SJCRH30 (cell line): ENCODE results near the gene MARK2. TPM values are rescaled to one million over a fixed set of nuclear protein-coding genes. Genes with fewer than 3 reads are reported as not detected.

Experiments
- DNase-seq, 2 experiments: peaks; one replicate each; pipeline ENCODE4 v3.0.0-alpha.2; 2015 to 2020
- H3K27ac ChIP-seq: fragments of 250-450 bp; sonication (Bioruptor Pico); 2 replicates; pipeline ENCODE4 v1.5.1; 2020; ENCODE audit warnings: mild to moderate bottlenecking, moderate library complexity
- H3K27me3 ChIP-seq: fragments of 250-450 bp; sonication (Bioruptor Pico); 2 replicates; pipeline ENCODE4 v1.5.1; 2020; ENCODE audit warnings: mild to moderate bottlenecking, moderate library complexity
- H3K36me3 ChIP-seq: fragments of 250-450 bp; sonication (Bioruptor Pico); 2 replicates; pipeline ENCODE4 v1.5.1; 2020; ENCODE audit warnings: mild to moderate bottlenecking, moderate library complexity
- H3K4me1 ChIP-seq: fragments of 250-450 bp; sonication (Bioruptor Pico); 2 replicates; pipeline ENCODE4 v1.5.1; 2020; ENCODE audit warnings: mild to moderate bottlenecking, moderate library complexity
- H3K4me3 ChIP-seq: fragments of 250-450 bp; sonication (Bioruptor Pico); 2 replicates; pipeline ENCODE4 v1.5.1; 2020; ENCODE audit warnings: mild to moderate bottlenecking, moderate library complexity
- H3K9me3 ChIP-seq: fragments of 250-450 bp; sonication (Bioruptor Pico); replicated peaks from 2 replicates; pipeline ENCODE4 v1.5.1; 2020; ENCODE audit warnings: mild to moderate bottlenecking, moderate library complexity
- total RNA-seq: library from RNA; depleted of rRNA; stranded (reverse); fragments of >200 nt; shearing (Covaris generic); gene quantifications from 2 replicates; pipeline ENCODE4 v1.2.3, GENCODE V29; 2014

The MARK2 gene
- total RNA-seq, 1 experiment from 2014 or later = 23.4 TPM

DNA sequence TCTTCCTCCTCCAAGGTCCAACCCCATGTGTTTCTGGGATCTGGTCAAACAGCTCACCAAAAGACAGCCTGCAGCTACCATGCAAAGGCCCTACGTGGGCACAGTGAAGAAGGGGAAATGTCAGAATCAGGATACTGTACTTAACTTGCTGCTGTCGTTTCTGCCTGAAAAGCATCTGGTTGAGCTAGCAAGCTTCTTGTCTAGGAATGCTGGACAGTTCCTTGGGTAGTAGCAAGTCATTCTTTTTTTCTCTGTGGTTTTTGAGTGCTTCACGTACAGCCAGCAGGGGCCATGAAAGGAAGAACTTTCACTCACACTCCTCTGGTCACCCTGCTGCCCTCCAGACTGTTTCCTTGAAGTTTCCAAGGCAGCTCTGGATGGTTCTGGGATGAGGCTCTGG is 53.3 kb downstream of the MARK2 start:
- H3K27ac ChIP-seq = no peak overlapping the region
- no peak overlapping the region for H3K4me3 ChIP-seq
- H3K4me1 ChIP-seq = no peaks in the 10 kb centered on the region
- H3K9me3 ChIP-seq = no peaks in the 10 kb centered on the region
- DNase-seq = no peak
- peaks cover 11% of the 10 kb centered on the region for H3K36me3 ChIP-seq
- H3K27me3 ChIP-seq = no peaks in the 10 kb centered on the region

DNA sequence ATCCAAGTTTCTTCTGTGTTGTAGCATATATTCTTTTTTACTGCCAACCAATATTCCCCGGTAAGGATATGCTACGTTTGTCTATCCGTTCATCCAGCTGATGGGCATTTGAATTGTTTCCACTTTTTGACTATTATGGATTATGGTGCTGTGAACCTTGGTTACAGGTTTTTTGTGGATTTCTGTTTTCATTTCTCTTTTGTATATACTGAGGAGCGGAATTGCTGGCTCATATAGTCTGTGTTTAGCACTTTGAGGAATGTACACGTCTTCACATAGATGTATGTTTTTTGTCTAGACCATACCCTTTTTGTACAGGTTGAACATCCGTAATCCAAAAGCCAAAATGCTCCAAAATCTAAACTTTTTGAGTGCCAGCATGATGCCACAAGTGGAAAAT is 54.4 kb downstream of the MARK2 start:
- Histone ChIP-seq H3K27ac (no peak overlapping the region), H3K4me3 (no peak overlapping the region), H3K27me3 (no peaks in the 10 kb centered on the region), H3K36me3 (peaks cover 16% of the 10 kb centered on the region), H3K4me1 (no peaks in the 10 kb centered on the region), H3K9me3 (no peaks in the 10 kb centered on the region)
- no peak for DNase-seq

DNA sequence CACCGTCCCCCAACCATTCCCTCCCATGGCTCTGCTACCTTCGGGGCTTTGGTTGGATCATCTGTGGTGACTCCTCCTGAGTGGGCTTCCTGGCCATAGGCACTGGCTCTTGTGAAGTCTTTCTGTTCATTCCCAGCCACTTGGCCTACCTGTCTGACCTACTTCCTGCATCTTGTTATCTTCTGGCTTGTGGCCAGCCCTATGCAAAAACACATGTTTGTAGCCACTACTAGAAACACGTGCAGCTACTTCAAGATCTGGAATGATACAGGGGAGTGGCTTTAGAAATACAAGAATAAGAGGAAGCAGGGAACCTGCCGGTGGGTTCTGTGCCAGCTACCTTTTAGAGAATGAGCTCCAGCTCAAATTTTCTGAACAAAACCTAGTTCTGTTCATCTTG is 57.2 kb downstream of the MARK2 start:
- Histone ChIP-seq H3K4me3 (no peak overlapping the region), H3K27me3 (no peaks in the 10 kb centered on the region), H3K9me3 (no peaks in the 10 kb centered on the region), H3K36me3 (peaks cover 35% of the 10 kb centered on the region), H3K4me1 (no peaks in the 10 kb centered on the region), H3K27ac (no peak overlapping the region)
- DNase-seq = no peak

DNA sequence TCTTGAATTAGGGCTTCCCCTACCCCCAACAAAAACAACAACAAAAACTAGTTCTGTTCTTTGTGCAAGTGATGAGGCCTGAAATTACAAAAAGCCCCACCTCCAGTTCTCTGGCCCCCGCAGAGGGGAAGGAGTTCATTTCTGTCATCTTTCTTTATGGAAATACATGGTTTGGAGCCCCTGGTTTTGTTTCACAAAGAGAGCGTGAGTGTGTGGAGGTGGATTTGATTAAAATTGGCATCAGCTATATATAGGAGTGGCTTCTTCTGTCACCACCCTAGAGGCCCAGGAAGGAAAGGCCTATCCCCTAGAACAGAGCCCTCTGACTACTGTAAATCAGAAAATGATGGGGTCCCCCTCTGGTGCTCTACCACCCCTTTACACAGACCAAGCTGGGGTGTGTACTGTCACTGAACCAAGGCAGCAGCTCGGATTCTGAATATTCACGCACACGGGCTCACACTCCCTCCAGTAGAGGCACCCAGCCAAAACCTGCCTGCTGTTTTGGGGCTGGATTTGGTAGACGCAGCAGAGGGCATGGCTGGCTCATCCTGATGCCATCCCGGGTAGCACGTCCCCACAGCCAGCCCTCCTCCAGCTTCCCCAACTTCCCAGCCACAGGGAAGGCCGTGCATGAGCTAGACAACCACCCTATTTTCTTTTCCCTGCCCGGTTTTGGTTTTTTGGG is 58.7 kb downstream of the MARK2 start:
- Histone ChIP-seq H3K4me3 (no peak overlapping the region), H3K27ac (no peak overlapping the region), H3K4me1 (no peaks in the 10 kb centered on the region), H3K9me3 (no peaks in the 10 kb centered on the region), H3K27me3 (no peaks in the 10 kb centered on the region), H3K36me3 (peaks cover 43% of the 10 kb centered on the region)
- no peak for DNase-seq

DNA sequence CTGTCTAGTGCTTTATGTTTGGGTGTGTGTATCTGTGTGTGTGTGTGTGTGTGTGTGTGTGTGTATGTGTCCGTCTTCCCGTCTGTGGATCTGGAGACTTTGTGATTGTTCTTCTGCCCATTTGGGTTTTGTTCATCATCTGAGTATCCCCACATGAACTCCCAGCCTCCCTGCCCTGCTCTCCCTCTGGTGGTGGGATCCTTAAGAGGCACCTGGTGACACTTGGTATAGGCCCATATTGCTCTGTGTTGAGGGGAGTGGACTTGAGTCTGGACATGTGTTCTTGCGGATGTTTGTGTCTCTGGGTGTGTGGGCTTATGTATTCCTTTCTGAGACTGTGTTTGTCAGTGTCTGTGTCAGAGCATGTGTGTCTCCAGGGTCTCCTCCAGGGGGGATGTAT is 62.8 kb downstream of the MARK2 start:
- Histone ChIP-seq H3K4me3 (no peak overlapping the region), H3K4me1 (no peaks in the 10 kb centered on the region), H3K36me3 (peaks cover 37% of the 10 kb centered on the region), H3K9me3 (no peaks in the 10 kb centered on the region), H3K27me3 (no peaks in the 10 kb centered on the region), H3K27ac (no peak overlapping the region)
- peak in 1 of 2 experiments; percentile 29 for DNase-seq

DNA sequence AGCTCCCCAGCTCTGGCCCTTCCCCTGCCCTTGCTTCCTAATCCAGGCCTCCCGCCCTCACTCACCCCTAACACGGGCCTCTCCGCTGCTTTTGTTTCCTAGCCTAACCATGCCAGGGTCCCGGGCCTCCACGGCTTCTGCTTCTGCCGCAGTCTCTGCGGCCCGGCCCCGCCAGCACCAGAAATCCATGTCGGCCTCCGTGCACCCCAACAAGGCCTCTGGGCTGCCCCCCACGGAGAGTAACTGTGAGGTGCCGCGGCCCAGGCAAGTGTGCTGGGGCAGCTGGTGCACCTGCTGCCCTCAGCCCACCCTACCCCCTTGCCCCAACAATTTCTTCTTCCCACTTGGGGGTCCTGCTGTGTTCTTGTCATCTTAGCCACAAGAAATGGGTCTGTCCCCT is 65.0 kb downstream of the MARK2 start:
- H3K9me3 ChIP-seq = no peaks in the 10 kb centered on the region
- peaks cover 25% of the 10 kb centered on the region for H3K36me3 ChIP-seq
- H3K4me3 ChIP-seq = no peak overlapping the region
- H3K4me1 ChIP-seq = no peaks in the 10 kb centered on the region
- no peak for DNase-seq
- H3K27me3 ChIP-seq = no peaks in the 10 kb centered on the region
- H3K27ac ChIP-seq = no peak overlapping the region

DNA sequence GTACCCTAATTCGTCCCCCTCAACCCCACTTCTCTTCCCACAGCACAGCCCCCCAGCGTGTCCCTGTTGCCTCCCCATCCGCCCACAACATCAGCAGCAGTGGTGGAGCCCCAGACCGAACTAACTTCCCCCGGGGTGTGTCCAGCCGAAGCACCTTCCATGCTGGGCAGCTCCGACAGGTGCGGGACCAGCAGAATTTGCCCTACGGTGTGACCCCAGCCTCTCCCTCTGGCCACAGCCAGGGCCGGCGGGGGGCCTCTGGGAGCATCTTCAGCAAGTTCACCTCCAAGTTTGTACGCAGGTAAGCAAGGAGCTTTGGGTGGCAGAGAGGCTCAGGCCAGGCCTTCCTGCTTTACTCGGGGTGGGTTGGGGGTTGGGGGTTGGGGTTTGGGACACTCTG is 65.8 kb downstream of the MARK2 start:
- H3K9me3 ChIP-seq = no peaks in the 10 kb centered on the region
- no peaks in the 10 kb centered on the region for H3K27me3 ChIP-seq
- H3K36me3 ChIP-seq = peaks cover 18% of the 10 kb centered on the region
- no peak for DNase-seq
- no peak overlapping the region for H3K27ac ChIP-seq
- no peak overlapping the region for H3K4me3 ChIP-seq
- no peaks in the 10 kb centered on the region for H3K4me1 ChIP-seq

DNA sequence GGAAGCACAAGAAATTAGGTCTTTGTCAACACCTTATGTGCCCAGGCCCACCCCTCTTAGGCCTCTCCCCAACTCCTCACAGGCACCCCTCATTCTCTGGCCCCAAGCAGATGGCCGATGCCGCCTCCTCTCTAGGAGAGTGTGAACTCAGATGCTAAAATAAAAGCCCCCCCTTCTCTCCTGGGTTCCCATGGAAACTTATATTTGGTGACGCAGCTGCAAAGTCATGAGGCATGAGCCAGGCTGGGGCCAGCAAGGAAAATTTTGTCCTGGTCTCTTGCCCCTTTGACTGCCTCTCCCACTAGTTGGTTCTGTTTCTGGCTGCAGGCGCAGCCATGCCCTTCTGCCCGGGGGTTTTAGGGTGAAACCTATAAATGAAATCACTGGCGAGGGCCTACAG is 66.3 kb downstream of the MARK2 start:
- Histone ChIP-seq H3K9me3 (no peaks in the 10 kb centered on the region), H3K27ac (no peak overlapping the region), H3K4me1 (no peaks in the 10 kb centered on the region), H3K36me3 (peaks cover 18% of the 10 kb centered on the region), H3K4me3 (no peak overlapping the region), H3K27me3 (no peaks in the 10 kb centered on the region)
- DNase-seq = no peak

DNA sequence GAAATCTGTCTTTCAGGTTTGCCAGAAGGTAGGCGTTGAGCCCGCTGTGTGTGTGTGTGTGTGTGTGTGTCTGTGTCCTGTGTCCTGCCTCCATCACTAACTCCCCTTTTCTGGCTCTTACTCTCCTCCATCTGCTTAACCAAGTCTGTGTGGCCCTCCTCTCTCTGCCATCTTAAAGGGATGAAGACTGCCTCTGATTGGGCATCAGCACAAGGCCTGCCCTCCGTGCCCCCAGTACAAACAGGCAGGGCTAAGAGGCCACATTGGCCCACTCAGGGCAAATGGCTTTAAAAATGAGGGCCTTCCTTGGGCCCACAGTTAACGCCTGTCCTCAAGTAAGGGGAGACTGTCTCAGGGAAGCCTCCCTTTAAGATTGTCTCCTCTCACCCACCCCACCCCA is 67.2 kb downstream of the MARK2 start:
- Histone ChIP-seq H3K36me3 (peaks cover 11% of the 10 kb centered on the region), H3K4me1 (no peaks in the 10 kb centered on the region)

DNA sequence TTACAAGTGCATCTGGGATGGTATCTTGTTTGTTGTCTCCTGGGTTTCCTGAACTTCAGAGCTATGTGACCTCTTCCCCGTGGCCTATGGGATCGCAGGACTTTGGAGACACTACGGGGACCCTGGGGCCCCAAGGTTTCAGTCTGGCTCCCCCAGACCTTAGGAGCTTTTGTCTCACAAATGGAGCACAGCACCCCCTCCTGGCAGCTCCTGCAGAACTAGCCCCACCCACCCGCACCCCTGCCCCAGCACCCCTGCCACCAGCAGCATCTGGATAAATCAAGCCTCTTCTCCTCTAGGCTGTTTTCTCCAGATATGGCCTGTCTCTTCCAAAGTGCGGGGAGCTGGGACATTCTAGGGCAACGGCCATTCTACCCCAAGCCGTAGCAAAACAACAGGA is 67.7 kb downstream of the MARK2 start:
- peak in 1 of 2 experiments; percentile 38 for DNase-seq
- H3K4me3 ChIP-seq = no peak overlapping the region
- H3K4me1 ChIP-seq = no peaks in the 10 kb centered on the region
- H3K9me3 ChIP-seq = no peaks in the 10 kb centered on the region
- no peaks in the 10 kb centered on the region for H3K27me3 ChIP-seq
- H3K27ac ChIP-seq = no peak overlapping the region
- peaks cover 10% of the 10 kb centered on the region for H3K36me3 ChIP-seq

More for the DNA sequence above, 67.2 kb downstream of the MARK2 start:
- no peak for DNase-seq
- no peaks in the 10 kb centered on the region for H3K9me3 ChIP-seq
- H3K27me3 ChIP-seq = no peaks in the 10 kb centered on the region
- H3K27ac ChIP-seq = no peak overlapping the region
- no peak overlapping the region for H3K4me3 ChIP-seq

DNA sequence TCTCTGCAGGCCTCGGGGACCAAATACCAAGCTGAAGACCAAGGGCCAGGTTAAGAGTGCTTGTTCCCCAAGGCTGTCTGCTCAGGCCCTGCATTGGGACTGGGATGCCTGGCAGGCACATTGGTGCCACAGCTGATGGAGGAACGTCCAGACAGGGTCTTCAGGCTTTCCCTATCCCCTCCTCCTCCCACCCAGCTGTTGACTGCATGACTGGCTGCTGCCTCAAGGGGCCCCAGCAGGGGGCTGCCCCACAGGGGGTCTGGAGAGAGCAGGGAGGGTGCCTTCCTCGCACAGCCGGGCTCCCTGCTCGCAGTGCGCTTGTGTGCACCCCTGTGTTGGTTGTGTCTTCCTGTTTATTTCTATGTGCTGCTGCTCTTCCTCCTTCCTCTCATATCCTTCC is 68.2 kb downstream of the MARK2 start:
- H3K9me3 ChIP-seq = no peaks in the 10 kb centered on the region
- H3K27me3 ChIP-seq = no peaks in the 10 kb centered on the region
- H3K27ac ChIP-seq = no peak overlapping the region
- no peak for DNase-seq
- H3K4me3 ChIP-seq = no peak overlapping the region
- no peaks in the 10 kb centered on the region for H3K4me1 ChIP-seq
- H3K36me3 ChIP-seq = peaks cover 7% of the 10 kb centered on the region

DNA sequence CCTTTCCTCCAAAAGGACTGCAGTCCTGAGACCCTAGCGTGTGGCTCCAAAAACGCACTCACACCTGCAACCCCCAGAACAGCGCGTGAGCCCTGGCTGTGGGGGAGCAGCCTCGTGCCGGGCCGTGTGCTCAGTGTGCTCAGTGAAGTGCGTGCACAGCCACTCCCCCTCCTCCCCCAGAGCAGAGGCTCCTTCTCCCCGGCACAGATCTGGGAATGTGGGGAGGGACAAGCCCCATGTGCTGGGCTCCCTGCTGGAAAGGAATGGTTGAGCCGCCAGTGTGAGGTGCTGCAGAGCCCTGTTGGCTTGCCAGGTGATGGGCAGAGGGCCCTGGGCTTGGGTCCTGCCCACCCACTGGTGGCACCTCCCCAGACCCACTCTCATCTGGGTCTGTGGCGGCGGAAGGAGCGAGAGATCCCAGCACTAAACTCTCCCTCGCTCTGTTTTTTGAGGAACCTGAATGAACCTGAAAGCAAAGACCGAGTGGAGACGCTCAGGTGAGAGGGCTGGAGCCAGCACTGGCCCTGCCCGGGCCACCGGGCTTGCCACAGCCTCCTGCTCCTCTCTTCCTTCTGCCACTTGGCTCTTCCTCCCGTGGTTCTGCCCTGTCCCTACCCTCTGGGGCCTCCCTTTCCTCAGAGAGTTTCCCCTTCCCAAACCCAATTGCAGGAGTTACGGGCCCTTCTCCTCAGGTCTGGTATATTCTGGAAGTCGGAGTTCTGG is 69.1 kb downstream of the MARK2 start:
- Histone ChIP-seq H3K4me1 (no peaks in the 10 kb centered on the region), H3K27me3 (no peaks in the 10 kb centered on the region), H3K36me3 (no peaks in the 10 kb centered on the region), H3K9me3 (no peaks in the 10 kb centered on the region), H3K4me3 (no peak overlapping the region), H3K27ac (no peak overlapping the region)
- no peak for DNase-seq

DNA sequence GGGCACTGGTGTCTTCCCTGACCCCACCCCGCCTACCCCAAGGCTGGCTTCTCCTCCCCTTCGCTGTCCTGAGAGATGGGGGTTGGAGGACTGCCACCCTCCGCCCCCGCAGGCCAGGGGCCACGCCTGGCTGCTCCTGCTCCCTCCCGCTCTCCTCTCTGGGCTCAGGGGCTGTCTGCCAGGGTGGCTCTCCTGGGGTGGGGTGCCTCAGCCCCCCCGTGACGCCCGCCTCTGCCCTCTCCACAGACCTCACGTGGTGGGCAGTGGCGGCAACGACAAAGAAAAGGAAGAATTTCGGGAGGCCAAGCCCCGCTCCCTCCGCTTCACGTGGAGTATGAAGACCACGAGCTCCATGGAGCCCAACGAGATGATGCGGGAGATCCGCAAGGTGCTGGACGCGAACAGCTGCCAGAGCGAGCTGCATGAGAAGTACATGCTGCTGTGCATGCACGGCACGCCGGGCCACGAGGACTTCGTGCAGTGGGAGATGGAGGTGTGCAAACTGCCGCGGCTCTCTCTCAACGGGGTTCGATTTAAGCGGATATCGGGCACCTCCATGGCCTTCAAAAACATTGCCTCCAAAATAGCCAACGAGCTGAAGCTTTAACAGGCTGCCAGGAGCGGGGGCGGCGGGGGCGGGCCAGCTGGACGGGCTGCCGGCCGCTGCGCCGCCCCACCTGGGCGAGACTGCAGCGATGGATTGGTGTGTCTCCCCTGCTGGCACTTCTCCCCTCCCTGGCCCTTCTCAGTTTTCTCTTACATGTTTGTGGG is 69.9 kb downstream of the MARK2 start:
- Histone ChIP-seq H3K27ac (no peak overlapping the region), H3K9me3 (no peaks in the 10 kb centered on the region), H3K27me3 (no peaks in the 10 kb centered on the region), H3K4me3 (no peak overlapping the region), H3K4me1 (no peaks in the 10 kb centered on the region), H3K36me3 (no peaks in the 10 kb centered on the region; the same call in 1 of the 2 replicates)
- DNase-seq = no peak

DNA sequence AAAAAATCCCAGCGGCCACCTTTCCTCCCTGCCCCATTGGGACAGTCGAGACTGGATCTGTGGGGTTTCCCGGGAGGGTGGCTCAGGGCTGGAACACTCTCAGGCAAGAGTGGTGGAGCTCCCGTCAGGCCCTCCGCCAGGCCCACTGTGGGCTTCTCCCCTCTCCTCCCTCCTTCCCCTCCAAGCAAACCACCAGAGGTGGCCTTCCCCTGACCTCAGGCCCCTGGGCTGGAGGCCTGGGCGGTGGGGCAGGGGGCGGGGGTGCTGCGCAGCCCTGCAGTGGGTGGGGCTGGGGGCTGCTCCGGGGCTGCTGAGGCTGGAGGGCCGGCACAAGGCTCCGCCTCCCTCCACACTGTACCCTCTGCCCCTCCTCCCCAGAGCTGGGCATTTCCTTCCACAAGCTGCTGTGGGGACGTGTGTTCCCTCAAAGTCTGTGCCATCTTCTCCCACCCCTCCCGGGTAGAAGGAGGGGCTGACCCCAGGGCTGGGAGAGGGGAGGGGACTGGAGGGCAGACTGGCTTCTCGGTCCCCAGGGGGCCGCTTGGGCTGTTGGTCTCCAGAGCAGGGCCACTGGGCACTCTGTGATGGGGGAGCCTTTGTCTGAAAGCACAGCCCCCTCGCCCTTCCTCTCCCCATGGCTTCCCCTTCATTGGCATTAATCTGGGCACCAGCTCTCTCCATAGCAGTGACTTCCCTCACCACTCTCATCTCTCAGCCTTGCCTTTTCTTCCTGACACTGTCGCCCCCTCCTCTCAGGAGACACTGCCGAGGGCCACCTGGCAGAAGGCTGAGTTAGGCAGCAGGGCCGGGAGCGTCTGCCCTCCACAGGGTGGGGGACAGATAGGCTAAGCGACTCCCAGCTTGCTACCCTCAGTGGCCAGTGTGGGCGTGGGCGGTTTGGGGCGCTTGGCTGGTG is 70.9 kb downstream of the MARK2 start:
- H3K27ac ChIP-seq = no peak overlapping the region
- H3K4me1 ChIP-seq = no peaks in the 10 kb centered on the region
- H3K27me3 ChIP-seq = no peaks in the 10 kb centered on the region
- no peak for DNase-seq
- no peaks in the 10 kb centered on the region; the same call in 1 of the 2 replicates for H3K36me3 ChIP-seq
- H3K4me3 ChIP-seq = no peak overlapping the region
- no peaks in the 10 kb centered on the region for H3K9me3 ChIP-seq
